Activated CD8-positive, alpha-beta memory T cell treated with anti-CD3 and anti-CD28 coated beads, Interleukin-2, amount 50 U/mL, for 24 hours (primary cell): ENCODE results near the gene SYT7.

ENCODE experiments used
- DNase-seq: peaks from one replicate; pipeline ENCODE4 v3.0.0-alpha.2; 2020; ENCODE audit errors: extremely low read depth

The SYT7 gene

DNA sequence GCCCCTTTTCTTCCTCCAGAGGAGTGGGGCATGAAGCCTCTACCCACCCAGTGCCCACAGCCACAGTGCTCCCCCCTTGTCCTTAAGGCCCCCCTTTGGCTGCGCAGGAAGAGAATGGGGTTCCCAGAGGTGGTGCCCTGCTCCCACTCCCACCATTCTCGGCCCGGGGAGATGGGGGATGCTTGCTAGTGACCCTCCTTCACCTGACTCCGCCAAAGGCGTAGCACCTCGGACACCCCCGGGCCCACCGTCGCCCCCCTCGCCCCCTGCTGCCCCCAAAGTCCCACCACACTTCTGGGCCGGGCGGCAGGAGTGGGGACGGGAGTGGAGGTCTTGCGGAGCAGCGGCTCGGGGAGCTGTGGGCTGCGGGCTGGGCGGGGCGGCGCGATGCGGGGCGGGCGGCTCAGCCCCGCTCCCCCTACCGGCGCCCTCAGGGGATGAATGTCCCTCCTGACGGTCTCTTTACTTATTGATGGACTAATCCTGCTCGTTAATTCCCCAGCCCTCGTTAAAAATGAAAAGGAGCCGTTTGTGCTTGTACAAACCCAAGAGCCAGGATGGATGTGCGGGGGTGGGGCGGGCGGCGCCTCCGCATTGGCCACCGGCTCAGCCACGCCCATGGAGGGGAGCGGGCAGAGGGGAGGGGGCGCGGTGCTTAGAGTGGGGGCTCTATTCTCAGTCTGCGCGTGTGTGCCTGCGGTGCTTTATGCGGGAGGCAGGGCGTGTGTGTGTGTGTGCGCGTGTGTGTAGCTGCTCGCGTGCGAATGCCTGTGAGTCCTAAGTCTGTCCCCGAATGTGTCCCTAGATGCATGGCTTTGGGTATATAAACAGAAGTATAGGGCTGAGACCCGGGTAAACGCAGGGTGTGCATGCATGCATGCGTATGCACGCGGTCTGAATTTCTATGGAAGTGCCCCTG, 25.6 kb downstream of the SYT7 start:
- DNase-seq = no peak

DNA sequence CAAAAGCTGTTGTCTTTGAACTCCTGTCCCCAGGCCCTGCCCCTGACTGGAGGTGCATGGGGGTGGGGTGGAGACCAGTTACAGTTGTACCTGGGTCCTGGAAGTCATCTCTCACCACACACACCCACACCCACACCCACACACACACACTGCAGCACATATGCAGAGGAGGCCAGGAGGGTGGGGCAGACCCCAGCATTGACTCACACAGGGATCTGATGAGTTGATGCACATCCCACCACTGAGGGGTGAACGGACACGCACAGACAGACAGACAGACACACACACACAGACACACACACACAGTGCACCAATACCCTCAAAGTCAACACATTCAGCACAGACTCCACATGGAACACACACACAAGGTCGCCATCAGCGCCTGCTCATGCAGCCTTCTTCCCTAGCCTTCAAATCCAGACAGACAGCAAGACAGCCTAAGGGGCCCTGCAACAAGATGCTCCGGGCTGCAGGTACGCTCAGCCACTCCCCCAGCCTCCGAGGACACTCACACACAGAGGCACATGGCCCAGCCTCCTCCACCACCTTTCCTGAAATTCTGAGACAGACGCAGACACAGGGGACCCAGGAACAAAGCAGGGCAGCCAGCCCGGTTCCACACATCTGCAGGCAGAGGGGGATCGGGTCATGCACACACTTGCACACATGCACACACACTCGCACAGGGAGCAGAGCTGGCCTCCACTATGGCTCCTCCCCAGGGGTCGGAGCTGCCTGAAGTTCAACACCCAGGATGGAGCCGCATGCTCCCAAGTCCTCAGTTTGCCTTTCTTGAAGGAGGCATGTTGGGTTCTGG, 26.5 kb downstream of the SYT7 start:
- DNase-seq = no peak

DNA sequence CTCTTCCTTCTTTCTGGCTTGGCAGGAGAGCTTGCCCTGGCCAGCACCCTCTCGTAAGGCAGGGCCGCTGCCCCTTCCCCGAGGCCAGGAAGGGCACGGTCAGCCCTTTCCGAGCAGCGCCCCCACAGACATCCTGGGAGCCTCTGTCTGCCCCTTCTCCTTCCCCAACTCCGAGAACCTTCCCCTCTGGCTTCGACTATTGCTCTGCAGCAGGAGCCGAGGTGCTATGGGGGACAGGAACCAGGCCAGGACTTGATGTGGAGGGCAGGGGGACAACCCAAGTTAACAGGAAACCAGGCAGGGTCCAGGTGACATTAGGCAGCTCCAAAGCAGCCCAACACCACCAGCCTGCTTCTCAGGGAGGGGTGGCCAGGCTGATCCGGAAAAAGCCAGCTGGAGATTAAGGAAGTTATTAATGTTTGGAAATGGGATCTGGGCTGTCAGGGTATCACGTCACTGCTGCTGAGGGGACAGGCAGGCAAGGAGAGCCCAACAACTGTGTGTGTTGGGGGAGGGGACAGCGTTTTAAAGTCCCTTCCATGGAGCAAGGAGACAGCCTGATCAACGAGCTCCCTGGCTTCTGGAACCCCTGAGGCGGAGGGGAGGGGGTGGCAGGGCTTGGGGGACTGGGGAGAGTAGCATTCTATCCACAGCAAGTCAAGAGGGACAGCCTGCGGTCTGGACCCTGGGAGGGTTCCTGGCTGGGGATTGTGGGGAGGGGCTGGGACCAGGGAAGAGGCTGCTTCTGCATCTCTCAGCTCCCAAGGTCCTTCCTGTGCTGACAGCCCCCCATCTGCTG, 27.3 kb downstream of the SYT7 start:
- DNase-seq = no peak

DNA sequence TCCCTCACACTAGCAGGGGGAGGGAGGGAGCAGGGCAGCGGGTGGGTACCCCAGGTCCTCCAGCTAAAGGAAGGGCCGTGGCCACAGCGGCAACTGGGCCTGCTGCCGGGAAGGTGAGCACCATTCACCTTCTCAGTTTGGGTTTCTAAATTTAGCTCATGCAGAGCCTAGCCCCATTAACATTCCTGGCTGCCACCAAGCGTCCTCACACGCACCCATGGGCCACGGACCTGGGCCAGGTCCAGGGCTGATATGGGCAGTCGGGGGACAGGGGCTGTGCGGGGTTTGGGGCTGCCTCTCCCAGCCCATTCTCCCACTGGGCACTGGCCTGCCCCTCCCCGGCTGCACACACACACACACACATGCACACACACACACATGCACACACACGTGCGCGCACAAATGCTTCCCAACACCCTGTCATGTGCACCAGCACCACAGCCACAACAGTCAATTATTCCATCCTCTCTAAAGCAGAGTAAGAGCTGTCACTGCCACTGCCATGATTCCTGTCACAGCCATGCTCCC, 28.7 kb downstream of the SYT7 start:
- no peak for DNase-seq

DNA sequence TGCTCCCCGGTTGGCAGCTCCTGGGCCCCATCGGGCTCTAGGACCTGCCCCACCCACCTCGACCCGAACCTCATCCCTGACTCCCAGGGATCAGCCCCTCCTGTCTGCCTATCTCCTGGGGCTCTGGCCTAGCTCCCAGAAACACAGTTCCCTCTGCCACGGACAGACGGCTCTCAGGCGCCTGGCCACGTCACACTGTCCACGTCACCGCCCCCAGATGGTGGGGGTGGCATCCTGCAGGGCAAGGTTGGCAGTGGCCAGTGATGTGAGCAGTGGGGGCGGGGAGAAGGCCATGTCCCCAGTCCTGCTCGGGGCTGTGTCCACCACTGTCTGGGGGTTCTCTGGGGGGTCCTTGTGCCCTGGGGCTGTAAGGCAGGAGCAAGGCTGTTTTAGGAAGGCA, 29.2 kb downstream of the SYT7 start:
- DNase-seq = no peak

DNA sequence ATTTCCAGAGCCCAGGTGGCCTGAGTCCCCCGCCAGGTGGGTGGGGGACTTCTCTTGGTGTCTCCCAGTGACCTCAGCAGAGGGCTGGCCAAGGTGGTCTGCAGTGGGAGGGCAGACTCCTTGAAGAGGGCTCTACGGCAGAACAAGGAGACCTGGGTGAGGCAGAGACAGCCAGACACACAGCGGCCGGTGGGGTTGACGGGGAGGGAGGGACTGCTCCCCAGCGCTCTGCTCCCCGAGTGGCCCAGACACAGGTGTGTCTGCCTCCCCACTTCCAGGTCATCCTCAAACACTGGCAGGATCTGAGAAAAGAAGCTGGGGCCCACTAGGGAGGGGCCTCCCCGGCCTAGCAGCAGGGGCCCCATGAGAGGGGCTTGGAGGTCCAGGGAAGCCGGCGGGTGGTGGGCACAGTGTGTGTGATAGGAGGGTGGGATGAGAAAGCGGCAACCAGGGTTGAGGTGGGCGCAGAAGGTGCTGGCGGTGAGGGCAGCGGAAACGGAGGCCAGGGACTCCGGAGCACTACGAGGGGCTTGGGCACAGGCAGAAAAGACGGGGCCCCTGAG, 30.1 kb downstream of the SYT7 start:
- no peak for DNase-seq

DNA sequence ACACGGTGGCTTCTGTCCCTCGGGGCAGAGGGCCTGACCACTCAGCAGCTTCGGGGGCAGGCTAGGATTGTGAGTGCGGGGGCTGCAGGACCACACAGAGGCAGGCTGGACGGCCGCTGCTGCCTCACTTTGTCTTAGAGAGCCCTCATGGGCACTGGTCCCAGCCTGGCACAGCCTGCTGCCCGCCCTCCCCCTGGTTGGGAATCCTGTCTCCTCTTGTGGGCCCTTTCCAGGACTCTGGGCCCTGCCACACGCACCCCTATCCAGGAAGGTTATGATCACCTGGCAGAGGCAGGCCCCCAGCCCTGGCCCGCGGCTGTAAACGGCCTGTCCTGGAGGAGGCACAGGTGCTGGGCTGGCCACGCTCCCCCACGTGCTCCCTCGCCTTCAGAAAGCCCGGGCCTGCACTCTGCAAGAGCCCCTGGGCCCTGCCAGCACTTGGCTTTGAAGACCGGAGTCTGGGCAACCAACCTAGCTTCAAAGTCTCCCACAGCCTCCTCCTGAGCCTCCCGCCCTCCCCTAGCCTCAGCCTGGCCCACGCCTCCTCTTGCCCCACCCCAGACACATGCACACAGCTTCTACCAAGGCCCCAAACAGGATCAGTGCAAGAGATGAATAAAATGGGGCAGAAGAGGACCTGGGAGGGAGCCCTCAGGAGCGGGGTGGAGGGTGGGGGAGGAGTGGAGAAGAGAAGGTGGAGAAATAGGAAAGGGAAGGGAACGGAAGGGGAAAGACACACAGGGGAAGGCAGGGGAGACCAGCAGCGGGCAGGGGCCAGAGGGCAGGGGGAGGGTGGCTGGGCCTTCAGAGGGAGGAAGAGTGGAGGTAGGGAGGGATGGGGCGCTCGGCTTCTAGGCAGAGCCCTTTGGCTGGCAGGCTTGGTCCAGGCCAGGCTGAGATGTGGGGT, 31.0 kb downstream of the SYT7 start:
- no peak for DNase-seq

DNA sequence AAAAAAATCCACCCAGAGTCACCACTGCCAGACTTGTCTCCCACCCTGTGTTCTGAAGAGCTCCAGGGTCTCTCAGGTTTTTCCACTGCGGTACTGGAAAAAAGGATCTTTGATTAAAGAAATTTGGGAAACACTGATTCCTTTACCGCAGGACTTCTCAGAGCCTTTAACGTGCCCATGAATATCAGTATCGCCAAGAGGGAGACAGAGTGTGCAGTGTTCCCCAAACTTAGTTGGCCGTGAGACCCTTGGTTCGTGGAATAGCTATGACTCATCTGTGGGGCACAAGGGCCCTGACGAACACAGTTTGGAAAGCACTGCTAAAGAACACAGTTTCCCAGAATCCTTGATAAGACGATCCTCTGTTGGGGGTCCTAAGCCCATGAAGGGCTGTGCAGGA, 31.7 kb downstream of the SYT7 start:
- DNase-seq = no peak

DNA sequence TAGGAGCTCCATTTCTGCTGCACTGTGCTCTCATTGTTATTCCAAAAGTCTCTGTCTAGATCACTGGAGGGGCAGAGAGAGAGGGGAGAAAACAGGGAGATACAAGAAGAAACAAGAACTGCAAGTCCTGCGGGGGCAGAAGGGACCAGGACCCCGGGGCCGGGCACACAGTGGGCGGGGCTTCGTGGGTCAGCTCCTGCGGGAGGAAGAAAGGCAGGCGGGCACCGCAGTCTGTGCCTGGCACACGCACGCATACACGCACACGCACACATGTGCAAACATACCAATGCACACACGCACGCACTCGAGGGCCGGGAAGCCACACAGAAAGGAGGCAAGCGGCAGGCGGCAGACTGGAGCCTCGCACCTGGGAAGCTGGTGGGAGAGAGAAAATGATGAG, 33.6 kb downstream of the SYT7 start:
- DNase-seq = no peak

DNA sequence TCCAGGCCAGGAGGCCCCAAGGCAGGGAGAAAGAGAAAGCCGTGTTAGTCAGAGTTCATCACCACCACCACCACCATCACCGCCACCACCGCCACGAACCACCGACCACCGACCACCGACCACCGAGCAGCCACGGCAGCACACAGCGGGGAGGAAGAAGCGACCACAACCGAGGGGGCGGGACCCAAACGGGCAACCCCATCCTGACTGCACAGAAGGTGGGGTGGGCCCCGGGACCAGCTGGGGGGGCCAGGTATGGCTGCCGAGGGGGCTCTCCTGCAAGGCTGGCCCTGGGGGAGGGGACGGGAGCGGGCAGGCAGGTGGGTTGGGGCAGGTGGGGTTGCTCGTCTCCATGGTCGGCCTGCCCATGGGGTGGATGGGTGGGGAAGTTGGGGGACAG, 34.2 kb downstream of the SYT7 start:
- DNase-seq = no peak

DNA sequence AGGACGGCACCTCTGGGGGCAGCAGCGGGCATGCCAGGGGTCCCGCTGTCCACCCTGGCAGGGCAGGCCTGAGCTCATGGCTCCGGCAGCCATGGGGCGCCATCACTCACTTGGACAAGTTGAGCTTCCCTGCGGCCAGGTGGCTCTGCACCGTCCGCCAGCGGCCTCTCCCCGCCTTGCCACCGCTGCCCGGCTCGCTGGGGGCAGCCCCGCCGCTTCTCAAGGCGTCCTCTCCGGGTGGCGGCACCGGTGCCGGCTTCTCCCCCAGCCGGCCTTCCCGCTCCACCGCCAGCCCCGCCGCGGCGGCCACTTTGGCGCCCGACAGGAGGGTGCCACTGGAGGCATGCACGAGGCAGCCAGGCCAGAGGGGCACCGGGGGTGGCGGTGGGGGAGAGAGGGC, 35.0 kb downstream of the SYT7 start:
- no peak for DNase-seq

DNA sequence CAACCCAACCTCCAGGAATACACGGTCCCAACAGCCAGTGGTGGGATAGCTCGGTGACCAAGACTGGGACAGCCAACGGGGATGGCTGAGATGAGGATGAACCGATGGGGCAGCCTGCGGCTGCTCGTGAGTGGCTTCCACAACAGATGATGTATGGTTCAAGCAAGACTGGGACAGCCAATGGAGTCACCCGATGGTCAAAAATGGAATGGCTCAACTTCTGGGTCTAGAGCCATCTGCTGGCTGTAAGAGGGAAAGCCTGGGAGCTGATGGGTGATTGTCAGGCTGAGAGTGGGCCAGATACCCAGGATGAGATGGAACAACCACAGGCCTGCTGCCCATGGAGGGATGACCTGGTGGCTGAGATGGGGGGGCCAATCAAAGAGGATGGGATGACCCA, 35.5 kb downstream of the SYT7 start:
- DNase-seq = no peak

DNA sequence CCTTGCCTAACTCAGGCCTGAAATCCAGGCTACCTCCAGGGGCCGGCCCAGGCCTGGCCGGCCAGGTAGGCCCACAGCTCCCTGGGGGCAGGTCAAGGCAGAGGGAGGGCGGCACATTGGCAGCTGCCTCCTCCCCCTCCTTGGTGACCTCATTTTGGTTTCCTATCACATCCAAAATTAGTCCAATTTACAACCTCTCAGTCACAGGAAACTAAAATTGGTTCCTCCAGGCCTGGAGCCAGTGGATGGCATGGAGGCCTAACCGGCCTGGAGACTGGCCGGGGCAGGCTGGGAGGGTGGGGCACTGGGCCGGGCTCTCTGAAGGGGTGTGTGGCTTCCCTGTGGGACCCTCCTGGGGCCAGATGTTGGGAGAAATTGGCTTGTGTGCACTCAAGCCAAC, 36.4 kb downstream of the SYT7 start:
- no peak for DNase-seq

DNA sequence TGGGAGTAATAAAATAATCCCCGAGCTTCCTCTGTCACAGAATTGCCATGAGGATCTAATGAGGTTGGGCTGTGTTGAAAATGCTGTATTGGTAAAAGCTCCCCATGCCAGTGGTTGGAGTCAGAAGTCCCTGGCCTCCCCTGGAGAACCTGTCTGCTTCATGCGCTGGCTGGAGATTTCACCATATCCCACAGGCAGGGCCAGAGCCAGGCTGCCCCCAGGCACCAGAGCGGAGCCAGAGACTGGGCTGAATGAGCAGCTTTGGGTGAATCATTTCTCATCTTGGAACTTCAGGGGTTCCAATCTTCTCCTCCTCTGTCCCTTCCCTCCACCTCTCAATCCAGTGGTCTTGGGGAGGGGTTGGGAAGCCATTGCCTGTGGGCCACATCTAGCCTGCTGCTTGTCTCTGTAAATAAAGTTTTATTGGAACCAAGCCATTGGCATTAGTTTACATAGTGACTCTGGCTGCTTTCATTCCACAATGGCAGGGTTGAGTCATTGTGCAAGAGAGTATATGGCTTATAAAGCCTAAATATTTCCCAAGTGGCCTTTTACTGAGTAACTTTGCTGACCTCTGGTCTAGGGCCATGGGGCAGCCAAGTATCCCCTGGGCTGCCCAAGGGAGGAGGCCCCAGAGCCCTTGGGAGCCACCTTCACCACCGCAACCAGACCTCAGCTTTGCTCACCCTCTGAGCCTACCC, 37.1 kb downstream of the SYT7 start:
- no peak for DNase-seq

DNA sequence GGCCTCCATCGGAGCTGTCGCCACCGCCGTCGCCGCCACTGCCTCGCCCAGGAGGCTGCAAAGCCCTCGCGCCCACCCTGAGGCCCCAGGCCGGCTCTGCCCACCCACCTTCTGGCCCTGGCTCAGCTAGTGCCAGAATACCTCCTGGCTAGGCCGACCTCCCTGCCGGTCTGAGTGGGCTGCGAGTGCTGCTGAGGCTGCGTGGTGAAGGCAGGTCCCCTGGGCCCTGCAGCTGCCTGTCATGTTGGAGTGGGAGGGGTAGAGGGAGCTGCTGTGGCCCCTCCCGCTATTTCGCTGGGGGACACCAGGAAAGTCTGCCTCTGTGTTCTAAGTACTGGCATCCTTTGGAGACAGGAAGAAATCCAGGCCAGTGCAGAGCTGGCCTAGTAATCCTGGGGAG, 38.2 kb downstream of the SYT7 start:
- no peak for DNase-seq

DNA sequence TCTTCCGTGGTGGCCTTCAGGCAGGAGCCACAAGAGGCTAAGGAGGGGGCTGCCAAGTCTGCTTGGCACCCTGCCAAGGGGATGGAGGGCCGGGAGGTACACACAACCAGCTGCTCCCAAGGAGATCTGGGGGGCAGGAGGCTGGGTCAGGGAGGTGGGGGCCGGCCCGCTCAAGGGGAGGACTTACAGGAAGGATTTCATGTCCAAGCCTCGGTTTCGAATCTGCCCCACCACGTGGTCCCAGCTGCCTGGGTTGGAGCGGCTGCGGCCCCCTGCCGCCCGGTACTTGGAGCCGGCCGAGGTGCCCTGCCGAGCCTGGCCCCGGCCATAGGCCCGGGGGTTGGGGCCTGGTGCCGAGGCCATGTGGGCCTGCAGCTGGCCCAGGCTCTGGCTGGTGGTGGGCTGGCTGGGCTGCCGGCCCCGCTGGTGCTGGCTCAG, 38.8 kb downstream of the SYT7 start:
- no peak for DNase-seq

DNA sequence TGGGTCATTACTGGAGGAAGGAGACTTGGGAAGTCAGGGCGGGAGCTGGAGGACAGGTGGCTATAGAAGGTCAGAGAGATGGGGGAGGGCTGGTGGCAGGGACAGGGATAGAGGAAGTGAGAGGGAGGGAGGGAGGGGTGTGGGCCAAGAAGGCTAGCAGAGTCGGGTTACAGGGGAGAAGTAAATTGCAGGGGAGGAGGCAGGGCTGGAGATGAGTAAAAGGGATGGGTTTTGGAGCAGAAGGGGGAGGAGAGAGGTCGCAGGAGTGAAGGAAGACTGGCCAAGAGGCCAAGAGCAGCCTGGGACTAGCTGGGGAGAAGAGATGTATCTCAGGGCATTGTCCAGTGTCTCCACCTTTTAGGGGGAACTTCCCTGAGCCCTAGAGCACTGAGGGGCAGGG, 39.3 kb downstream of the SYT7 start:
- DNase-seq = no peak

DNA sequence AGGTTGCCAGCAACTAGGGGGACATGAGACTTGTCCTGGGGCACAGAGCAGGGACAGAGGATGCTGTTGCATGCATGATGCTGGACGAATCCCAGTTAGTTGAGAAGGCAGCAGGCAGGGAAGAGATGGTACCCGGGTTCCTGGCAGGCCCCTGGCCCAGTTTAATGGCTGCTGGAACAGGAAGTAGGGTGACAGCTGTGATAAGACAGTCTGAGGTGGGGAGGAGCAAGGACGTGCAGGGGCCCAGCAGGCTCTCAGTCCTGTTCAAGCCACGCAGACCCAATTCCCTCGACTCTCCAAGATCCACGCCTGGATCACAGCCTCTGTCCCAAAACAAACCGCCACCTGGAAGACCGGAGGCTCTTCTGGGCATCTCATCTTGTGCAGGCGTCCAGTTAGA, 40.3 kb downstream of the SYT7 start:
- no peak for DNase-seq

DNA sequence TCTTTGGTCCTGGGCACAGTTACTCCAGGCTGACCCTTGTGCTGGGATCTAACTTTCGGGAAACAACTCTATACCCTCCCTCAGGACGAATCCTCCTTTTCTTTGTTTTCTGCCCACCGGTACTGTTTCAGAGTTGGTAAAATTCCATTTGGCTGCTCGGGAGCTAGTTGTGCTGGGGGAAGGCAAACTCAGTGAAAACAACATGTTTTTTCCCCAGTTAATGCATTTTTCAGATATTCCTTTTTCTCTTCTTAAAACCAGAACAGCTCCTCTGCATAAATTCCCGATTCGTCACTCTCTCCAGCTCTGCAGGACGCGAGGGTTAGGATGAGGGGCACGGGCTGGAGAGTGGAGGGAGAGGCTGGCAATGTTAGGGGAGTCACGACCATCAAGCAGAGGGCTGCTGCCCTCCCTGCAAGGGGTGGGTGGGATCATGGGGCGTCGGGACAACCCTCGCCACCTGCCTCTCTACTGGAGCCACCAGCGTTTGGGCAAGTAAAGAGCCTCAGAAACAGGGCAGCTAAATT, 41.0 kb downstream of the SYT7 start:
- no peak for DNase-seq

DNA sequence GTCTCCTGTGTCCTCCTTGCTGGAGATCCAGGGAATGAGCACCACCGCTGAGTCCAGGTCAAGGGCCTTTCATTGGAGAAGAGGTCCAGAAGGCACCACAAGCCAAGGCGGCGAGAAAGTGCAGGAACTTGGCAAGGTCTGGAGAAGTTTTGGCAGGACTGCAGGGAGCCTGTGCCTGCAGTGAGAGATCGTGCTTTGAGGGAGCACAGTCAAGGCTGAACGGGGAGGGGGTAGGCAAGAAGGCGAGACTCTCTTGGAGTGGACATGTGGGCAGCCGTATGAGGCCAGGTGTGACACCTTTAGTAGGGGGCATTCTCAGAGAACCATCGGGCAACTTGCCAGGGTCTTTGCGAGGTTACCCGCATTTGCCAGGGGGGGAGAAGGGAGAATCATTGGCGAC, 41.9 kb downstream of the SYT7 start:
- no peak for DNase-seq
